ENCODE measurements around the gene ST6GALNAC3. TPM values are rescaled to one million over a fixed set of nuclear protein-coding genes. Genes with fewer than 3 reads are reported as not detected.

ST6GALNAC3 gene
- polyA plus RNA-seq, 2 of the 4 experiments (the other 2 are of a cell fraction), result 1.1 to 1.2 TPM

DNA sequence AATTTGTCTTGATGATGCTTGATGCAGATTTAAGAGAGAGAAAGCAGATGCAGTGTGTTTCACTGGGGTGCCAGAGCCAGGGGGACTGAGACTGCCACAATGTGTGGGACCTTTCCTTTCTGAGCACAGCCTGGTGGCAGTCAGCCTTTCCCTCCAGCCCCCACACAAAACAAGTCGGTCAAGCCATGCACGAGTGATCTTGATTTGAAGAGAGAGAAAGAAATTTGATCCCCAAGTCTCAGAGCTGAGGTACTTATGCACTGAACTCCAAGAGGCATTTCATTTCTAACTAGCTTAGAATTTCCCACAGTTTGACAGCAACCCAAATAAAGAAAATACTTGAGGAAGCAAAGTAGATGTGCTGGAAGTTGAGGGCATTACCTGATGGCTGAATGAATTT, 193.8 kb downstream of the ST6GALNAC3 start:
- no peaks in the 10 kb centered on the region for H3K9me3 ChIP-seq
- no peaks in the 10 kb centered on the region for H3K4me1 ChIP-seq
- 0% methylated on average over 2 of the region's 2 CpGs for WGBS (ENCODE audit: missing lambda C conversion rate)
- ChIA-PET CTCF (no interaction called here), POLR2A (no interaction called here)
- no peak overlapping the region for H3K4me3 ChIP-seq
- no peak for FAIRE-seq
- no peak overlapping the region for H3K4me2 ChIP-seq
- no peak for DNase-seq (ENCODE audit: low read depth in 1 of 2, low spot score in 1 of 2)
- no peak for ATAC-seq
- TF ChIP-seq HEYL (CRISPR knock-in tag; IDR thresholded peaks at IDR 0.05), result no peak
- TF ChIP-seq NPAS2 (CRISPR knock-in tag; IDR thresholded peaks at IDR 0.05; ENCODE audit: borderline replicate concordance), result no peak
- no peak for TF ChIP-seq CBX8 (IDR thresholded peaks at IDR 0.05)
- TF ChIP-seq ZFP36 (IDR thresholded peaks at IDR 0.05; ENCODE audit: borderline replicate concordance, partially characterized antibody), result no peak
- no peak for TF ChIP-seq RCOR1 (IDR thresholded peaks at IDR 0.05; ENCODE audit: low read depth, low read length)
- TF ChIP-seq TFCP2L1 (CRISPR knock-in tag; IDR thresholded peaks at IDR 0.05), result no peak
- TF ChIP-seq ESRRA (IDR thresholded peaks at IDR 0.05; ENCODE audit: borderline replicate concordance, low read length), result no peak
- no peak for TF ChIP-seq FOXS1 (CRISPR knock-in tag; IDR thresholded peaks at IDR 0.05)
- TF ChIP-seq ZC3H11A (IDR thresholded peaks at IDR 0.05), result no peak
- TF ChIP-seq, protein P1, sequence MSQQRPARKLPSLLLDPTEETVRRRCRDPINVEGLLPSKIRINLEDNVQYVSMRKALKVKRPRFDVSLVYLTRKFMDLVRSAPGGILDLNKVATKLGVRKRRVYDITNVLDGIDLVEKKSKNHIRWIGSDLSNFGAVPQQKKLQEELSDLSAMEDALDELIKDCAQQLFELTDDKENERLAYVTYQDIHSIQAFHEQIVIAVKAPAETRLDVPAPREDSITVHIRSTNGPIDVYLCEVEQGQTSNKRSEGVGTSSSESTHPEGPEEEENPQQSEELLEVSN (IDR thresholded peaks at IDR 0.05; ENCODE audit: borderline replicate concordance, low read depth), result no peak
- TF ChIP-seq, protein P2, sequence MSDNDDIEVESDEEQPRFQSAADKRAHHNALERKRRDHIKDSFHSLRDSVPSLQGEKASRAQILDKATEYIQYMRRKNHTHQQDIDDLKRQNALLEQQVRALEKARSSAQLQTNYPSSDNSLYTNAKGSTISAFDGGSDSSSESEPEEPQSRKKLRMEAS (IDR thresholded peaks at IDR 0.05), result no peak
- no peak overlapping the region for H3K27ac ChIP-seq

DNA sequence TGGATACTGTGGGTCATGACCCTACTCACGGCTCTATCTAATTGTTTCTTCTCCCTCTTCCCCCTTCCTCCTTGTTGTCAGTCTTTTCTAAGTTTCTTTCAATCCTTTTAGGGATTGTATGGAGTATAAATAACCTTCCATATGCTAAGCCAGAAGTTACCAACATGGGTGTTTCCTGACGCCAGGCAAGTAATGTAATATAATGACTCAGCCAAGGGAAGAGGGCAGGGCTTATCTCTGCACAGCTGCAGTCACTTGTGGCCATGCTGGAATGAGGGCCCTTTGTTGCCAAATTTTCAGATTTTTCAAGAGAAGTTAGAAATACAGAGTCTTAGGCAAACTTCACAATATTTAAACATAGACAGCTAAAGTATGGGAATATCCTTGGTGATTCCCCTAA, 194.6 kb downstream of the ST6GALNAC3 start:
- DNase-seq (ENCODE audit: low read depth in 1 of 2, low spot score in 1 of 2) (no peak), ATAC-seq (no peak), FAIRE-seq (no peak)
- Histone ChIP-seq H3K9me3 (no peaks in the 10 kb centered on the region), H3K4me3 (no peak overlapping the region), H3K27ac (no peak overlapping the region), H3K4me1 (no peaks in the 10 kb centered on the region), H3K4me2 (no peak overlapping the region)
- CTCF ChIA-PET, result no interaction called here
- POLR2A ChIA-PET, result no interaction called here
- TF ChIP-seq PHF8 (IDR thresholded peaks at IDR 0.05; ENCODE audit: borderline replicate concordance, low read depth) (no peak), CBX2 (IDR thresholded peaks at IDR 0.05; ENCODE audit: borderline replicate concordance, low read depth) (no peak), GATA3 (IDR thresholded peaks at IDR 0.05; ENCODE audit: borderline replicate concordance) (no peak), FOXS1 (CRISPR knock-in tag; IDR thresholded peaks at IDR 0.05) (no peak), HOXB5 (CRISPR knock-in tag; IDR thresholded peaks at IDR 0.05) (no peak), SMC3 (IDR thresholded peaks at IDR 0.05) (no peak), KDM5A (IDR thresholded peaks at IDR 0.05) (no peak), ZSCAN20 (CRISPR knock-in tag; IDR thresholded peaks at IDR 0.05) (no peak), KDM1A (IDR thresholded peaks at IDR 0.05; ENCODE audit: low read depth) (no peak), JUN (IDR thresholded peaks at IDR 0.05) (no peak), ESRRA (IDR thresholded peaks at IDR 0.05; ENCODE audit: borderline replicate concordance, low read length) (no peak), NPAS2 (CRISPR knock-in tag; IDR thresholded peaks at IDR 0.05; ENCODE audit: borderline replicate concordance) (no peak), RAD21 (conservative IDR thresholded peaks at IDR 0.05 in 1 of 2, IDR thresholded peaks at IDR 0.05 in 1 of 2) (no peak), HEYL (CRISPR knock-in tag; IDR thresholded peaks at IDR 0.05) (no peak), HOXB13 (CRISPR knock-in tag; IDR thresholded peaks at IDR 0.05; ENCODE audit: low read depth) (no peak), TP53 (CRISPR knock-in tag; IDR thresholded peaks at IDR 0.05) (no peak), RFX5 (IDR thresholded peaks at IDR 0.05) (no peak)
- TF ChIP-seq, protein P3, sequence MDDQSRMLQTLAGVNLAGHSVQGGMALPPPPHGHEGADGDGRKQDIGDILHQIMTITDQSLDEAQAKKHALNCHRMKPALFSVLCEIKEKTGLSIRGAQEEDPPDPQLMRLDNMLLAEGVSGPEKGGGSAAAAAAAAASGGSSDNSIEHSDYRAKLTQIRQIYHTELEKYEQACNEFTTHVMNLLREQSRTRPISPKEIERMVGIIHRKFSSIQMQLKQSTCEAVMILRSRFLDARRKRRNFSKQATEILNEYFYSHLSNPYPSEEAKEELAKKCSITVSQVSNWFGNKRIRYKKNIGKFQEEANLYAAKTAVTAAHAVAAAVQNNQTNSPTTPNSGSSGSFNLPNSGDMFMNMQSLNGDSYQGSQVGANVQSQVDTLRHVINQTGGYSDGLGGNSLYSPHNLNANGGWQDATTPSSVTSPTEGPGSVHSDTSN (IDR thresholded peaks at IDR 0.05), result no peak
- TF ChIP-seq, protein P2 (IDR thresholded peaks at IDR 0.05), result no peak
- TF ChIP-seq, protein P4, sequence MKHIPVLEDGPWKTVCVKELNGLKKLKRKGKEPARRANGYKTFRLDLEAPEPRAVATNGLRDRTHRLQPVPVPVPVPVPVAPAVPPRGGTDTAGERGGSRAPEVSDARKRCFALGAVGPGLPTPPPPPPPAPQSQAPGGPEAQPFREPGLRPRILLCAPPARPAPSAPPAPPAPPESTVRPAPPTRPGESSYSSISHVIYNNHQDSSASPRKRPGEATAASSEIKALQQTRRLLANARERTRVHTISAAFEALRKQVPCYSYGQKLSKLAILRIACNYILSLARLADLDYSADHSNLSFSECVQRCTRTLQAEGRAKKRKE (CRISPR knock-in tag; IDR thresholded peaks at IDR 0.05; ENCODE audit: low read depth), result no peak
- 29% methylated on average over 2 of the region's 2 CpGs for WGBS (ENCODE audit: missing lambda C conversion rate)

Measured in A549 (cell line).